GM10266 (cell line): Measurements from ENCODE around the gene LMOD1.

ENCODE experiments used
- DNase-seq: peaks from one replicate; pipeline ENCODE4 v3.0.0; 2012; ENCODE audit errors: extremely low spot score
- CTCF ChIP-seq: IDR thresholded peaks from 2 replicates; pipeline ENCODE4 v1.5.1; 2012; ENCODE audit warnings: mild to moderate bottlenecking, low read depth; ENCODE audit not compliant: control insufficient read depth, insufficient read depth; ENCODE audit errors: missing control alignments

LMOD1 gene

DNA sequence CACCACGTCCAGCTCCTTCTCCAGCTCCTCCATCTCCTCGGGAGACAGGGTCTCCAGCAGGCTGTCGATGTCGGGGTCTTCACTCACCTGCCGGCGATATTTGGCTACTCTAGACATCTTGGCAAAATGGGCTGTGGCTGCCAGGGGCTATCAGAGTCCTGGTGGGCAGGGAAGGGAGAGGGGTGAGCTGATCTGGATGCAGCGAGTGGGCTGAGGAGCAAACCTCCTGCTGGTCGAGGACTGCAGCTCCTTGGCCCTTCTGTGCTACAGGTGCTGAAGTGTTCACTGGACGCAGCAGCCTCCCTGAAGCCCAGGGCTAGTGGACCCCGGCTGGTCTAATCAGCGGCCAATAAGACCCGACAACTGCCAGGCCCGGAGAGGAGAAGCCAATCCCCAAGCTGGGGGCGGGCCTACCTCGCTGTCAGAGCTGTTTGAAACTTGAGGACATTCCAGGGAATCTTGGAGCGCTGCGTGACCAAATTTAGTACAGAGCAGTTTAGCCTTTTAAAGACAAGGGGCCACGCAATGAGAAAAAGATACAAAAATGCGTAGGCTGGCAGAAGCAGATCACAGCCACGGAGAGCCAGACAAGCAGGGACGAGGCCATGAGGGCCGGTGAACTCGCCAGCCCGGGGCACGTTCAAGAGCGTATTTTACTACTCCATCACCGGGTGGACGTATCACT is at the start of gene LMOD1:
TSS of gene LMOD1 (minus strand) at position 325 of the 685 bp plus-strand sequence. CDS start at position 117, 208 bp downstream.
- TF ChIP-seq CTCF: no peak
- DNase-seq: no peak

- DNase-seq: no peak
- TF ChIP-seq CTCF: no peak
Measured at GRCh38 chr1:201990427-201990826, 44.1 kb upstream of the LMOD1 start.

DNA sequence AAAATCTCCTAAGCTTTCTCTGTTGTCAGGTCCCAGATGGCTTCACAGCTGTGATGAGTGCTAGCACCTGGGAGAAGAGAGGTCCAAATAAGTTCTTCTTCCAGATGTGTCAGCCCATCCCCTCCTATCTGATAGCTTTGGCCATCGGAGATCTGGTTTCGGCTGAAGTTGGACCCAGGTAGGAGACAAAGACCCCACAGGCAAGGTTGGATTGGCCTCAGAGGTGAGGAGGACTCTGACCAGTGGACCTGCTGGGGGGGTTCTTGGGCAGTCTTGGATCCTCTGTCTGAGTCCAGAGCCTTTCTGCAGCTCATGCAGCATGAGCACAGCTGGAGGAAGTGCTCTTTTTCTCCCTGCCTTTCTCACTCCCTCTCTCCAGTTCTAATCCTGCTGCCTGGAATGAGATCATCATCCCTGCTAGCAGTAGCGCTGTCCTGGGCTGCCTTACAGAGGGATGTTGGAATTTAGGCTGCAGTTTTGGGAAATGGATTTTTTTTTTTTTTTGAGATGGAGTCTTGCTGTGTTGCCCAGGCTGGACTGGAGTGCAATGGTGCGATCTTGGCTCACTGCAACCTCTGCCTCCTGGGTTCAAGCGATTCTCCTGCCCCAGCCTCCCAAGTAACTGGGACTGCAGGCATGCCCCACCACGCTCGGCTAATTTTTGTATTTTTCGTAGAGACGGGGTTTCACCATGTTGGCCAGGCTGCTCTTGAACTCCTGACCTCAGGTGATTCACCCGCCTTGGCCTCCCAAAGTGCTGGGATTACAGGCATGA is 43.2 kb upstream of the LMOD1 start:
- DNase-seq: no peak
- no peak for TF ChIP-seq CTCF

- TF ChIP-seq CTCF: no peak
- DNase-seq: no peak
Measured at GRCh38 chr1:201988601-201989000, 42.3 kb upstream of the LMOD1 start.

- TF ChIP-seq CTCF: no peak
- DNase-seq: no peak
Measured at GRCh38 chr1:201985355-201985754, 39.0 kb upstream of the LMOD1 start.

DNA sequence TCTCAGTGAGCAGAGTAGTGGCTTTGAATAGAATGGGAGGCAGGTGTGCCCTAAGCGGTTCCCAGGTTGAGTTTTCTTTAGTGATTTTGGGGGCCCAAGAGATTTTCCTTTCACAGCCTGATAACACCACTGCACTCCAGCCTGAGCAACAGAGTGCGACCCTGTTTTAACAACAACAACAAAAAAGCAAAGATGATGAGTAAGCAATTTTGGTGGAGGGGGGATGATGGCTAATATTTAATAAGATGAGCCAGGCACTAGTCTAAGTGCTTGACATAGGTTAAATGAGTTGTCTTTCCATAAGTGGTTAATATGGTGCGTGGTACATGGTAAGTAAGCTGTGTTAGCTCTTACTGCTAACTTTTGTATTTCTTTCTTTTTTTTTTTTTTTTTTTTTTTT is 38.1 kb upstream of the LMOD1 start:
- no peak for DNase-seq
- TF ChIP-seq CTCF: no peak

DNA sequence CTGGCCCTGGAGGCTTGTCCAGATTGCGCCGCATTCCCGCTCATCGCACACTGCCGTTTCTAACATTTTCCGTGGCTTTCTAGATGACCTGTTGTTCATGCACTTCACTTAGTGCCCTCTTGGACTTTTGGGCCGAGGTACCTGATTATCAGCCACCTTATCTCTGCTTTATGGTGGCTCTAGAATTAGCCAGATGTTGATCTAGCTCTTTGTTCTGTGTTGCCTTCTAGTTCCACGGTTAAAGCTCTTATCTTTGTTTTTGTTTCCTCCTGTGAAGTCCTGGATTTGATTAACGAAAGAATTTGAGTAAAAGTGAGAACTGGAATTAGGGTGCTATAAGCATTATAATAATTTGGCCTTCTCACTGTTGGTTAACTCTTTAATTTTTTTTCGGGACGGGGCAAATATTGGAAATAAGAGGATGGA is 37.0 kb upstream of the LMOD1 start:
- TF ChIP-seq CTCF: no peak
- no peak for DNase-seq
